Naive B cell (primary cell): ENCODE measurements around the gene EXT2. TPM values are rescaled to one million over a fixed set of nuclear protein-coding genes. Genes with fewer than 3 reads are reported as not detected.

Experiments
- ATAC-seq, 2 donors: fragments of 150-1000 bp; cut with Tn5 transposase; 2 replicates each; pipeline ENCODE4 v1.10.0; 2021; ENCODE audit warnings: low read depth in 2 of 2, mild to moderate bottlenecking in 2 of 2, moderate library complexity in 2 of 2
- DNase-seq: peaks from one replicate; pipeline ENCODE4 v3.0.0; 2022
- H3K27ac Mint-ChIP-seq, 6 donors: one replicate each; pipeline ENCODE4 v1.8.0; 2020 to 2022; ENCODE audit warnings: mild to moderate bottlenecking in 6 of 6, mixed read lengths in 6 of 6, moderate library complexity in 5 of 6, inconsistent platforms in 2 of 6
- H3K27me3 Mint-ChIP-seq, 3 donors: one replicate each; pipeline ENCODE4 v1.8.0; 2021 to 2022; ENCODE audit warnings: mixed read lengths in 3 of 3, mild to moderate bottlenecking in 1 of 3
- H3K36me3 Mint-ChIP-seq, 2 donors: one replicate each; pipeline ENCODE4 v1.8.0; 2020 to 2022; ENCODE audit warnings: mixed read lengths in 2 of 2, inconsistent platforms in 1 of 2, mild to moderate bottlenecking in 1 of 2
- H3K4me1 Mint-ChIP-seq, 3 donors: one replicate each; pipeline ENCODE4 v1.8.0; 2020 to 2022; ENCODE audit warnings: mixed read lengths in 3 of 3, inconsistent platforms in 1 of 3, mild to moderate bottlenecking in 1 of 3, moderate library complexity in 1 of 3
- H3K4me3 Mint-ChIP-seq, 8 donors: one replicate each; pipeline ENCODE4 v1.8.0; 2020 to 2022; ENCODE audit warnings: mild to moderate bottlenecking in 8 of 8, mixed read lengths in 8 of 8, moderate library complexity in 8 of 8, inconsistent platforms in 2 of 8
- H3K9me3 Mint-ChIP-seq, 7 donors: one replicate each; pipeline ENCODE4 v1.8.0; 2020 to 2022; ENCODE audit warnings: mixed read lengths in 7 of 7, mild to moderate bottlenecking in 5 of 7, inconsistent platforms in 2 of 7, moderate library complexity in 1 of 7
- polyA plus RNA-seq, 6 donors: library from polyadenylated mRNA; unstranded; fragments of 300-500 nt; fragmentation: Illumina TruSeq; gene quantifications; one replicate each; pipeline ENCODE4 v1.2.3, GENCODE V29; 2021; ENCODE audit warnings: low read depth in 6 of 6

Gene EXT2
- polyA plus RNA-seq, 6 donors from 2014 or later, result 26.5 to 34.1 (median 29.7) TPM

DNA sequence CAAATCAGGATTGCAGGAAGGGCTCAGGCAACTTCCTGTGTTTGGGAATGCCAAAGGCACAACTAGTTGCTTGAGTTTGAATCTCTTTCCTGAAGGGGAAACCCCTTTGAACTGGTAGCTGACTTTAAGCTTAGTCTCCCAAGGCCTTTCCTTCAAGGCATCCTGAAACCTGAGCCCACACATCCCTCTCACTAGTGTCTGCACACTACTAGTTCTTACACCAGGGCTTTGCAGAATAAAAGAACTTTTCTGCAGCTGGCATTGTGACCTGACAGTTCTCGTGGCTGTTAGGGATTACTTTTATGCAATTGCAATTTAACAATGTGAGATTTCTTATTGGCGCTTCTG is 95.4 kb downstream of the EXT2 start:
- no peaks in the 10 kb centered on the region for H3K27me3 Mint-ChIP-seq
- peaks cover 41 to 43% of the 10 kb centered on the region in 2 donors for H3K36me3 Mint-ChIP-seq
- H3K4me1 Mint-ChIP-seq, result peaks cover 0 to 9% (median 0%) of the 10 kb centered on the region in 3 donors
- peaks cover 5 to 24% (median 18%) of the 10 kb centered on the region in 7 donors for H3K9me3 Mint-ChIP-seq
- ATAC-seq (no peak), DNase-seq (no peak)
- no peak overlapping the region for H3K4me3 Mint-ChIP-seq
- H3K27ac Mint-ChIP-seq, result no peak overlapping the region

GRCh38 chr11:44191322-44192016 is 96.0 kb downstream of the EXT2 start:
- ATAC-seq (no peak), DNase-seq (no peak)
- Mint-ChIP-seq H3K27ac (no peak overlapping the region), H3K9me3 (peaks cover 5 to 24% (median 18%) of the 10 kb centered on the region in 7 donors), H3K4me1 (peaks cover 0 to 12% (median 0%) of the 10 kb centered on the region in 3 donors), H3K27me3 (no peaks in the 10 kb centered on the region), H3K4me3 (no peak overlapping the region), H3K36me3 (peaks cover 43 to 47% of the 10 kb centered on the region in 2 donors)

- DNase-seq (no peak), ATAC-seq (no peak)
- Mint-ChIP-seq H3K27ac (peak overlapping the region in 1 of 6 donors; percentile 22), H3K4me1 (peaks cover 0 to 16% (median 0%) of the 10 kb centered on the region in 3 donors), H3K36me3 (peaks cover 48 to 51% of the 10 kb centered on the region in 2 donors), H3K9me3 (peaks cover 5 to 24% (median 18%) of the 10 kb centered on the region in 7 donors), H3K27me3 (no peaks in the 10 kb centered on the region), H3K4me3 (no peak overlapping the region)
Measured at GRCh38 chr11:44192017-44192385, 96.5 kb downstream of the EXT2 start.

- H3K9me3 Mint-ChIP-seq, result peaks cover 5 to 19% (median 15%) of the 10 kb centered on the region in 7 donors
- H3K27ac Mint-ChIP-seq, result peak overlapping the region in 1 of 6 donors; percentile 66
- no peaks in the 10 kb centered on the region for H3K27me3 Mint-ChIP-seq
- peaks cover 48 to 50% of the 10 kb centered on the region in 2 donors for H3K36me3 Mint-ChIP-seq
- no peak overlapping the region for H3K4me3 Mint-ChIP-seq
- peaks cover 0 to 16% (median 0%) of the 10 kb centered on the region in 3 donors for H3K4me1 Mint-ChIP-seq
- no peak for DNase-seq
- ATAC-seq, result no peak
Measured at GRCh38 chr11:44192462-44193100, 97.1 kb downstream of the EXT2 start.

- H3K27ac Mint-ChIP-seq, result no peak overlapping the region
- ATAC-seq, result no peak
- H3K4me3 Mint-ChIP-seq, result no peak overlapping the region
- peaks cover 49 to 51% of the 10 kb centered on the region in 2 donors for H3K36me3 Mint-ChIP-seq
- H3K9me3 Mint-ChIP-seq, result peaks cover under 1 to 6% (median 5%) of the 10 kb centered on the region in 7 donors
- peaks cover 0 to 16% (median 0%) of the 10 kb centered on the region in 3 donors for H3K4me1 Mint-ChIP-seq
- no peak for DNase-seq
- no peaks in the 10 kb centered on the region for H3K27me3 Mint-ChIP-seq
Measured at GRCh38 chr11:44193856-44194255, 98.4 kb downstream of the EXT2 start.

DNA sequence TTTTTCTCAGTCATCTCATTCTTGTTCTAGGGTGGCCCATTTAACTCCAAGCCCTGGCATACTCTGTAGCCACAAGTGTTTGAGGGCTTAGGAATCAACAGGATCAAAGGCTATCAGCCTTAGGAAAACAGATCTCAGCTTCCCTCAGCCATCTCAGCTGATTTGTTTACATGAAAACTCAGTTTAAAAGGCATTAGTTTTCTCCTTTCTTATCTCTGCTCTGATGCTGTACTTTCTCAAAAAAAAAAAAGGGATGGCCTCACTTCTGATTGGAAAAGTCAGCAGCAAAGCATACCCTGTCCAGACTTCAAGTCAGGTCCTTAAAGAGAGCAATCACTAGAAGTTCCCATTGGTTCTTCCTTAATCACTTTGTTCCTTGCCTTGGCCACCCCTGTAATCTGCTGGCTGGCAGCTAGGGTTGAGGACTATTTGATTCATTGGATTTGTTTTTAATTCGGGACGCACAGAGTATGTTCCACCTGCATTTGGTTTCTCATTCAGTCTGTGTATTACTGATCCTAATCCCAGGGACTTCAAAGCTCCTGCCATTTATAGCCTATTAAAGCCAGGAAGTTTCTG is 102.8 kb downstream of the EXT2 start:
- Mint-ChIP-seq H3K4me1 (peaks cover 0 to 12% (median 0%) of the 10 kb centered on the region in 3 donors), H3K27ac (no peak overlapping the region), H3K36me3 (peaks cover 37 to 43% of the 10 kb centered on the region in 2 donors), H3K27me3 (no peaks in the 10 kb centered on the region), H3K9me3 (no peaks in the 10 kb centered on the region), H3K4me3 (no peak overlapping the region)
- DNase-seq (no peak), ATAC-seq (no peak)

DNA sequence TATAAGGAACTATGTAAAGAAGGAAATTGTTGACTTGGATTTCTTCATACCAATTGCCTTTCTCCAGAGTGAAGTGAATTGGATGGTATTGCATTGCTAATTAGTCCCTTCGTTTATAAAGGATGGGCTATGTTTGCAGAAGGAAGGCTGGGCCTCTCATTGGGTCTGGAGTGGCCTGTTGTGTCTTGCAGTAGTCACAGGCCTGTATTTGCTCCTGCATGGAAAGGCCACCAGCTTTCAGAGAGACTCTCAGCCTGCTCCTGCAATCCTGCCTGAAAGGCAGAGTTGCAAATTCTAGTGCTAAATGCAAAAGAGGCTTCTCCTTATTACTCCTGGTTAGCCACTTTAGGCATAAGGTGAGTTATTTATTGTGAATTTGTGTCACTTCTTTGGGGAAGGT is 103.8 kb downstream of the EXT2 start:
- H3K4me1 Mint-ChIP-seq, result peaks cover 0 to 7% (median 4%) of the 10 kb centered on the region in 3 donors
- no peaks in the 10 kb centered on the region for H3K27me3 Mint-ChIP-seq
- H3K27ac Mint-ChIP-seq, result no peak overlapping the region
- no peaks in the 10 kb centered on the region for H3K9me3 Mint-ChIP-seq
- ATAC-seq (no peak), DNase-seq (no peak)
- H3K4me3 Mint-ChIP-seq, result no peak overlapping the region
- peaks cover 28 to 48% of the 10 kb centered on the region in 2 donors for H3K36me3 Mint-ChIP-seq

GRCh38 chr11:44199816-44200215 is 104.3 kb downstream of the EXT2 start:
- no peak overlapping the region for H3K4me3 Mint-ChIP-seq
- H3K27ac Mint-ChIP-seq, result no peak overlapping the region
- no peak for ATAC-seq
- H3K9me3 Mint-ChIP-seq, result no peaks in the 10 kb centered on the region
- H3K4me1 Mint-ChIP-seq, result peaks cover 0 to 7% (median 4%) of the 10 kb centered on the region in 3 donors
- DNase-seq, result no peak
- H3K36me3 Mint-ChIP-seq, result peaks cover 27 to 48% of the 10 kb centered on the region in 2 donors
- no peaks in the 10 kb centered on the region for H3K27me3 Mint-ChIP-seq

DNA sequence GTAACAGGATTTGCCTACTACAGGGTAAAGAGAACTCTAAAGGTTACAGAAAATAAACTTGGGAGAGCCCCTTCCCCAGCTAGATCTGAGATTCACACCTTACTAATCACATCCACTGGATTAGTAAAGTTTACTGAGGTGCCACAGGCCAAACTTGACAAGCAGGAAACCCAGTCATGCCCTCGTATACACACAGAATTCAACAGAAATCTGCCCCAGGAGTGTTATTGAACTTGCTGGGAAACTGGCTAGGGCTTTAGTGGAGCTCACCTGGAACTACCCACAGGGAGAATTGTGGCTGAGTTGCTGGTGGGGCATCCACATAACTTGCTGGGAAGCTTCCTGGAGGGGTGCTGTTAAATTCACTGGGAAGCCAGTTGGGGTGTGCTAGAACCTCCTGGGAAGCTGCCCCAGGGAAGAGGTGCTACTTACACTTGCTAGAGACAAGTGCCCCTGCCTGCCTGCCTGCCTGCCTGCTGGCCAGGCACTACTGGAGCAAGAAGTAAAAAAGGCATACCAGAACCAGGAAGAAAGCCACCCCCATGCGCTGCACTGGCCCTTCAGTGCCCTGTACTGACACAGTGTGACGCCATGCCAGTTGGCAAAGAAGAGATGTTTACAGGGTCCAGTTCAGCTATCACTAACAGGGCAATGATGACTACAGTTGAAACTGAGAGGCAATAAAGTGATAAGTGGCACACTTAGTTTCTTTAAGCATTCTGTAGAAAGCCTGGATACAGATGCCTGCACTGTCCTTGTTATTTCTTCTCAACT is 108.0 kb downstream of the EXT2 start:
- no peak overlapping the region for H3K27ac Mint-ChIP-seq
- peaks cover 18 to 58% of the 10 kb centered on the region in 2 donors for H3K36me3 Mint-ChIP-seq
- H3K4me3 Mint-ChIP-seq, result no peak overlapping the region
- no peaks in the 10 kb centered on the region for H3K27me3 Mint-ChIP-seq
- H3K9me3 Mint-ChIP-seq, result no peaks in the 10 kb centered on the region
- ATAC-seq (no peak), DNase-seq (no peak)
- peaks cover 0 to 4% (median 0%) of the 10 kb centered on the region in 3 donors for H3K4me1 Mint-ChIP-seq

- peaks cover 0 to 4% (median 0%) of the 10 kb centered on the region in 3 donors for H3K4me1 Mint-ChIP-seq
- peaks cover 0 to 5% (median 0%) of the 10 kb centered on the region in 7 donors for H3K9me3 Mint-ChIP-seq
- DNase-seq (no peak), ATAC-seq (no peak)
- H3K27ac Mint-ChIP-seq, result peak overlapping the region in 1 of 6 donors; percentile 9
- no peak overlapping the region for H3K4me3 Mint-ChIP-seq
- H3K36me3 Mint-ChIP-seq, result peaks cover 25 to 64% of the 10 kb centered on the region in 2 donors
- no peaks in the 10 kb centered on the region for H3K27me3 Mint-ChIP-seq
Measured at GRCh38 chr11:44205352-44205751, 109.9 kb downstream of the EXT2 start.

GRCh38 chr11:44205836-44206235 is 110.4 kb downstream of the EXT2 start:
- Mint-ChIP-seq H3K4me1 (peaks cover 0 to 4% (median 0%) of the 10 kb centered on the region in 3 donors), H3K4me3 (no peak overlapping the region), H3K36me3 (peaks cover 30 to 64% of the 10 kb centered on the region in 2 donors), H3K27ac (peak overlapping the region in 1 of 6 donors; percentile 61), H3K27me3 (no peaks in the 10 kb centered on the region), H3K9me3 (peaks cover 0 to 9% (median 0%) of the 10 kb centered on the region in 7 donors)
- no peak for ATAC-seq
- DNase-seq, result no peak

DNA sequence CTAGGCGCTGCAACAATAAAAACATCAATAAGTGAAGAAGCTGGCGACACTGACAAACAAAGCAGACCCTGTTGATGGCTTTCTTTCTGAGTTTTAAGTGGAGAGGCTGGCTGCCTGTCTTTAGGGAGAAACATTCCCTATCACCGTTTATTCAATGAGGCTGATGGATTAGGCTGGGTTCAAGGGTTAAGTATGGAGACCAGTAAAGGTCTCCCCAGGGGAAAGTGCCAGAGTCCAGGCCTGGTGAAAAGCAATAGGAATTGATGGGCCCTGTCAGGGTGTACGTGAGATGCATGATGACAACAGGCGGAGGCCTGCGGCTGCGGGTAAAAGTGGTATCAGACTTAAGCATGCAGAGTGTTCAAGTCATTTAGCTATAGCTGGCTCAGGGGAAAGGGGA is 111.8 kb downstream of the EXT2 start:
- Mint-ChIP-seq H3K36me3 (peaks cover 39 to 60% of the 10 kb centered on the region in 2 donors), H3K27me3 (no peaks in the 10 kb centered on the region), H3K4me1 (peaks cover 0 to 4% (median 0%) of the 10 kb centered on the region in 3 donors), H3K27ac (peak overlapping the region in 1 of 6 donors; percentile 73), H3K9me3 (peaks cover under 1 to 21% (median 9%) of the 10 kb centered on the region in 7 donors), H3K4me3 (no peak overlapping the region)
- ATAC-seq, result no peak
- no peak for DNase-seq

DNA sequence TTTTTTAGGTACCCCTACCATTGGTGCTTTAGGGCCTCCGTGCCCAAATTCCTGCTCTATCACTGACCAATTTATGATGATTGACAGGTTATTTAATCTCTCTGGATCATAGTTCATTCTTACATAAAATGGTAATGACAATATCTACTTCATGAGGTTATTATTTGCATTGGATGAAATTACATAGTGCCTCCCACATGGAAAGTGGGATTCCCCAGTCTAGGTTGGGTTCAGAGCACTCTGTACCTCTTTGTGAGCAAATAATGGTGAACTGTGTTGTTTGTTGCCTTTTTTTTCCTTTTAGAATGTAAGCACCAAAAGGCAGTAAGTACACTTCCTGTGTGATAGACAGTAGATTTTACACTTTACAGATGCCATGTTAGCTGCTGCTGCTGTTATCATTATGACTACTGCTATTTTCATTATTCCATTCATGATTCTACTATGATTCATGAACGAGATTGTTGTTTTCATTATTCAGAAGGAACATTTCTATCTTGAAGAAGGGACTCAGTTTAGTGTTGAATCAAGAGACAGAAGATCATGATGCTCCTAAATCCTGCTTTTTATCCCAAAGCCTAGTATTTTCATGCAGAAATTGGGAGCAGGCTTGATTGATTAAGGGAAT is 113.6 kb downstream of the EXT2 start:
- no peaks in the 10 kb centered on the region for H3K4me1 Mint-ChIP-seq
- no peak overlapping the region for H3K4me3 Mint-ChIP-seq
- DNase-seq (no peak), ATAC-seq (no peak)
- peaks cover 2 to 28% (median 9%) of the 10 kb centered on the region in 7 donors for H3K9me3 Mint-ChIP-seq
- no peak overlapping the region for H3K27ac Mint-ChIP-seq
- peaks cover 53 to 69% of the 10 kb centered on the region in 2 donors for H3K36me3 Mint-ChIP-seq
- no peaks in the 10 kb centered on the region for H3K27me3 Mint-ChIP-seq
